OCI-LY3 (cell line): ENCODE results near the gene MINDY1.

Source experiments
- H2AFZ ChIP-seq: fragments of 200-600, 300-600 bp; shearing (Covaris generic); 2 replicates; pipeline ENCODE4 v1.6.0; 2014; ENCODE audit warnings: antibody characterized with exemption, low read depth, low read length
- H3K27ac ChIP-seq: fragments of 200-600, 300-600 bp; sonication (generic); 2 replicates; pipeline ENCODE4 v1.5.1; 2014; ENCODE audit warnings: mild to moderate bottlenecking, low read length, moderate library complexity, mixed read lengths
- H3K27me3 ChIP-seq: fragments of 200-600, 300-600 bp; sonication (generic); 2 replicates; pipeline ENCODE4 v1.6.1; 2014; ENCODE audit warnings: low read depth, low read length, mixed read lengths
- H3K36me3 ChIP-seq: fragments of 200-600, 300-600 bp; sonication (generic); replicated peaks from 2 replicates; pipeline ENCODE3; 2014; ENCODE audit warnings: low read depth, low read length, mixed read lengths
- H3K4me1 ChIP-seq: fragments of 300-600, 200-600 bp; sonication (generic); 2 replicates; pipeline ENCODE4 v1.6.1; 2014; ENCODE audit warnings: low read length, mixed read lengths
- H3K4me2 ChIP-seq: fragments of 200-600, 300-600 bp; sonication (generic); 2 replicates; pipeline ENCODE4 v1.6.1; 2014; ENCODE audit warnings: low read length, mixed read lengths
- H3K4me3 ChIP-seq: fragments of 300-600, 200-600 bp; sonication (generic); 2 replicates; pipeline ENCODE4 v1.5.1; 2014; ENCODE audit warnings: antibody characterized with exemption, mild to moderate bottlenecking, low read length, moderate library complexity
- H3K79me2 ChIP-seq: fragments of 300-600, 200-600 bp; shearing (Covaris generic); 2 replicates; pipeline ENCODE4 v1.6.1; 2014; ENCODE audit warnings: mild to moderate bottlenecking, low read length, mixed read lengths
- H3K9ac ChIP-seq: fragments of 300-600, 200-600 bp; shearing (Covaris generic); 2 replicates; pipeline ENCODE4 v1.6.0; 2014; ENCODE audit warnings: mild to moderate bottlenecking, low read length, moderate library complexity
- H3K9me3 ChIP-seq: fragments of 200-600, 300-600 bp; shearing (Covaris generic); 2 replicates; pipeline ENCODE4 v1.6.1; 2014; ENCODE audit warnings: low read length, mixed read lengths; ENCODE audit not compliant: insufficient read depth
- H4K20me1 ChIP-seq: fragments of 200-600, 300-600 bp; sonication (generic); 2 replicates; pipeline ENCODE4 v1.6.1; 2016; ENCODE audit warnings: low read length, mixed read lengths; ENCODE audit not compliant: insufficient read depth
- EZH2phosphoT487 ChIP-seq: fragments of 200-600 bp; shearing (Covaris generic); IDR thresholded peaks from 2 replicates; pipeline ENCODE4 v1.6.1; 2018; ENCODE audit warnings: antibody characterized with exemption, mixed run types, low read depth
- TF ChIP-seq, protein P1 (sequence below): fragments of 200-600, 300-600 bp; sonication (generic); IDR thresholded peaks from 2 replicates; pipeline ENCODE4 v1.5.1; 2014; ENCODE audit warnings: antibody characterized with exemption, low read length, low read depth

The MINDY1 gene

GRCh38 chr1:151047925-151048644 is 41.4 kb upstream of the MINDY1 start:
- Histone ChIP-seq H3K27me3 (no peaks in the 10 kb centered on the region), H3K4me2 (peak overlapping the region; percentile 88), H3K9me3 (no peaks in the 10 kb centered on the region), H3K9ac (peak overlapping the region; percentile 72), H4K20me1 (no peaks in the 10 kb centered on the region), H3K4me3 (peak overlapping the region; percentile 84), H3K79me2 (no peaks in the 10 kb centered on the region), H3K36me3 (peaks cover 19% of the 10 kb centered on the region), H3K4me1 (peaks cover 10% of the 10 kb centered on the region), H3K27ac (no peak overlapping the region), H2AFZ (peak overlapping the region; percentile 94)
- TF ChIP-seq EZH2phosphoT487 = no peak
- TF ChIP-seq, protein P1, sequence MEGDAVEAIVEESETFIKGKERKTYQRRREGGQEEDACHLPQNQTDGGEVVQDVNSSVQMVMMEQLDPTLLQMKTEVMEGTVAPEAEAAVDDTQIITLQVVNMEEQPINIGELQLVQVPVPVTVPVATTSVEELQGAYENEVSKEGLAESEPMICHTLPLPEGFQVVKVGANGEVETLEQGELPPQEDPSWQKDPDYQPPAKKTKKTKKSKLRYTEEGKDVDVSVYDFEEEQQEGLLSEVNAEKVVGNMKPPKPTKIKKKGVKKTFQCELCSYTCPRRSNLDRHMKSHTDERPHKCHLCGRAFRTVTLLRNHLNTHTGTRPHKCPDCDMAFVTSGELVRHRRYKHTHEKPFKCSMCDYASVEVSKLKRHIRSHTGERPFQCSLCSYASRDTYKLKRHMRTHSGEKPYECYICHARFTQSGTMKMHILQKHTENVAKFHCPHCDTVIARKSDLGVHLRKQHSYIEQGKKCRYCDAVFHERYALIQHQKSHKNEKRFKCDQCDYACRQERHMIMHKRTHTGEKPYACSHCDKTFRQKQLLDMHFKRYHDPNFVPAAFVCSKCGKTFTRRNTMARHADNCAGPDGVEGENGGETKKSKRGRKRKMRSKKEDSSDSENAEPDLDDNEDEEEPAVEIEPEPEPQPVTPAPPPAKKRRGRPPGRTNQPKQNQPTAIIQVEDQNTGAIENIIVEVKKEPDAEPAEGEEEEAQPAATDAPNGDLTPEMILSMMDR = peak; percentile 51

GRCh38 chr1:151047591-151047924 is 40.9 kb upstream of the MINDY1 start, which contains the start of gene C1orf56:
Gene C1orf56 (plus strand): TSS chr1:151047751. CDS start chr1:151047848, 97 bp downstream.
- Histone ChIP-seq H3K27me3 (no peaks in the 10 kb centered on the region), H3K4me3 (peak within 1 kb of the TSS; percentile 84), H3K9ac (peak within 1 kb of the TSS; percentile 72), H2AFZ (peak within 1 kb of the TSS; percentile 94), H3K4me1 (peaks cover 10% of the 10 kb centered on the region), H3K36me3 (peaks cover 14% of the 10 kb centered on the region), H3K4me2 (peak within 1 kb of the TSS; percentile 88), H4K20me1 (no peaks in the 10 kb centered on the region), H3K79me2 (no peaks in the 10 kb centered on the region), H3K27ac (no peak within 1 kb of the TSS), H3K9me3 (no peaks in the 10 kb centered on the region)
- TF ChIP-seq EZH2phosphoT487 = no peak
- TF ChIP-seq, protein P1 = no peak

- no peaks in the 10 kb centered on the region for H3K79me2 ChIP-seq
- H2AFZ ChIP-seq = no peak overlapping the region
- no peak overlapping the region for H3K27ac ChIP-seq
- H3K4me2 ChIP-seq = no peak overlapping the region
- peaks cover 10% of the 10 kb centered on the region for H3K4me1 ChIP-seq
- H4K20me1 ChIP-seq = no peaks in the 10 kb centered on the region
- H3K36me3 ChIP-seq = no peaks in the 10 kb centered on the region
- no peak overlapping the region for H3K9ac ChIP-seq
- H3K4me3 ChIP-seq = no peak overlapping the region
- H3K9me3 ChIP-seq = no peaks in the 10 kb centered on the region
- H3K27me3 ChIP-seq = no peaks in the 10 kb centered on the region
- no peak for TF ChIP-seq EZH2phosphoT487
- TF ChIP-seq, protein P1 = no peak
Observed at GRCh38 chr1:151043163-151043562, 36.5 kb upstream of the MINDY1 start.

GRCh38 chr1:151039521-151039920 is 32.8 kb upstream of the MINDY1 start:
- no peak for TF ChIP-seq EZH2phosphoT487
- TF ChIP-seq, protein P1 = no peak
- H4K20me1 ChIP-seq = no peaks in the 10 kb centered on the region
- H3K27me3 ChIP-seq = no peaks in the 10 kb centered on the region
- H3K4me1 ChIP-seq = no peaks in the 10 kb centered on the region
- H3K27ac ChIP-seq = no peak overlapping the region
- peaks cover 4% of the 10 kb centered on the region for H3K36me3 ChIP-seq
- H3K4me2 ChIP-seq = no peak overlapping the region
- no peak overlapping the region for H3K4me3 ChIP-seq
- H2AFZ ChIP-seq = no peak overlapping the region
- no peak overlapping the region for H3K9ac ChIP-seq
- H3K9me3 ChIP-seq = no peaks in the 10 kb centered on the region
- H3K79me2 ChIP-seq = no peaks in the 10 kb centered on the region
